Mucosa of descending colon (tissue), 3 donors: Measurements from ENCODE around the gene AKAP12. TPM values are rescaled to one million over a fixed set of nuclear protein-coding genes. Genes with fewer than 3 reads are reported as not detected.
"Not testable (repeated sequence)": the region's sequence is repeated elsewhere in the genome, so short reads cannot be mapped to it uniquely, and the experiment has no call there.

Experiments used
- ATAC-seq: fragments of 200-7000 bp; cut with Tn5 transposase; one replicate; pipeline ENCODE4 v1.9.1; 2020; ENCODE audit warnings: mild to moderate bottlenecking, moderate library complexity
- DNase-seq, 3 donors: peaks; one replicate each; pipeline ENCODE4 v3.0.0-alpha.2; 2020
- H3K36me3 ChIP-seq: fragments of 200-600 bp; one replicate; pipeline ENCODE4 v1.8.0; 2021; ENCODE audit warnings: low read depth, mild to moderate bottlenecking
- H3K4me1 ChIP-seq: fragments of 200-600 bp; one replicate; pipeline ENCODE4 v1.8.0; 2021; ENCODE audit warnings: low read depth, mild to moderate bottlenecking
- H3K4me3 ChIP-seq: fragments of 200-600 bp; one replicate; pipeline ENCODE4 v1.8.0; 2021; ENCODE audit warnings: mild to moderate bottlenecking
- H3K9me3 ChIP-seq: fragments of 200-600 bp; one replicate; pipeline ENCODE4 v1.8.0; 2021; ENCODE audit warnings: mild to moderate bottlenecking
- CTCF ChIP-seq: fragments of 200-600 bp; IDR thresholded peaks from one replicate; pipeline ENCODE4 v1.8.0; 2022; ENCODE audit warnings: antibody characterized with exemption, mild to moderate bottlenecking
- intact Hi-C, 2 donors: fragments of 100-400 bp; cut with DNase I in 1 of 2; cut with micrococcal nuclease in 1 of 2; formaldehyde crosslinking; loops; one replicate each; pipeline versions ENCODE4 v1.11.0 to v1.11.1; 2022; cut with DNase I, micrococcal nuclease
- total RNA-seq, 3 donors: library from RNA; stranded (reverse); fragmentation: NEBNext Ultra II Directional in 2 of 3; extraction: Animal tissue kit (Norgen Biotek cat#: 25700) in 2 of 3; gene quantifications; one replicate each; pipeline versions ENCODE4 v1.2.1 to v1.2.4, GENCODE V29; 2021 to 2023
- donor health status: DM: no; HTN: no; CAD: no; lungs with moderate emphysema.
- donor health status: DM: no; HTN: no; CAD: no.
- donor health status: DM: no; HTN: yes; CAD: no.

The AKAP12 gene
- total RNA-seq, 3 donors from 2014 or later, result 6.3 to 192 (median 15.3) TPM

GRCh38 chr6:151310852-151311767 is 71.3 kb downstream of the AKAP12 start:
- H3K9me3 ChIP-seq, result no peaks in the 10 kb centered on the region
- no peaks in the 10 kb centered on the region for H3K36me3 ChIP-seq
- intact Hi-C loops, result no loop called here
- H3K4me1 ChIP-seq, result no peaks in the 10 kb centered on the region
- TF ChIP-seq CTCF, result no peak
- ATAC-seq, result no peak
- no peak for DNase-seq
- H3K4me3 ChIP-seq, result no peak overlapping the region

- no peaks in the 10 kb centered on the region for H3K9me3 ChIP-seq
- no peaks in the 10 kb centered on the region for H3K4me1 ChIP-seq
- DNase-seq (no peak), ATAC-seq (no peak)
- intact Hi-C loops, result no loop called here
- H3K4me3 ChIP-seq, result no peak overlapping the region
- TF ChIP-seq CTCF, result no peak
- no peaks in the 10 kb centered on the region for H3K36me3 ChIP-seq
Observed at GRCh38 chr6:151313066-151313491, 73.3 kb downstream of the AKAP12 start.

DNA sequence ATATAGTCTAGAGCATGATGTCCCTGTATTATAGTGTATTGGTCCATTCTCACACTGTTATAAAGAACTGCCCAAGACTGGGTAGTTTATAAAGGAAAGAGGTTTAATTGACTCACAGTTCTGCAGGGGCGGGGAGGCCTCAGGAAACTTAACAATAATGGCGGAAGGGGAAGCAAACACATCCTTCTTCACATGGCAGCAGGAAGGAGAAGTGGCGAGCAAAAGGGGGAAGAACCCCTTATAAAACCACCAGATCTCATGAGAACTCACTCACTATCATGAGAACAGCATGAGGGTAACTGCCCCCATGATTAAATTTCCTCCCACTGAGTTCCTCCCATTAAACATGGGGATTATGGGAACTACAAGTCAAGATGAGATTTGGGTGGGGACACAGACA is 75.9 kb downstream of the AKAP12 start:
- H3K4me3 ChIP-seq, H3K36me3 ChIP-seq, H3K9me3 ChIP-seq, ATAC-seq, DNase-seq, H3K4me1 ChIP-seq, intact Hi-C loops: not testable (repeated sequence)

DNA sequence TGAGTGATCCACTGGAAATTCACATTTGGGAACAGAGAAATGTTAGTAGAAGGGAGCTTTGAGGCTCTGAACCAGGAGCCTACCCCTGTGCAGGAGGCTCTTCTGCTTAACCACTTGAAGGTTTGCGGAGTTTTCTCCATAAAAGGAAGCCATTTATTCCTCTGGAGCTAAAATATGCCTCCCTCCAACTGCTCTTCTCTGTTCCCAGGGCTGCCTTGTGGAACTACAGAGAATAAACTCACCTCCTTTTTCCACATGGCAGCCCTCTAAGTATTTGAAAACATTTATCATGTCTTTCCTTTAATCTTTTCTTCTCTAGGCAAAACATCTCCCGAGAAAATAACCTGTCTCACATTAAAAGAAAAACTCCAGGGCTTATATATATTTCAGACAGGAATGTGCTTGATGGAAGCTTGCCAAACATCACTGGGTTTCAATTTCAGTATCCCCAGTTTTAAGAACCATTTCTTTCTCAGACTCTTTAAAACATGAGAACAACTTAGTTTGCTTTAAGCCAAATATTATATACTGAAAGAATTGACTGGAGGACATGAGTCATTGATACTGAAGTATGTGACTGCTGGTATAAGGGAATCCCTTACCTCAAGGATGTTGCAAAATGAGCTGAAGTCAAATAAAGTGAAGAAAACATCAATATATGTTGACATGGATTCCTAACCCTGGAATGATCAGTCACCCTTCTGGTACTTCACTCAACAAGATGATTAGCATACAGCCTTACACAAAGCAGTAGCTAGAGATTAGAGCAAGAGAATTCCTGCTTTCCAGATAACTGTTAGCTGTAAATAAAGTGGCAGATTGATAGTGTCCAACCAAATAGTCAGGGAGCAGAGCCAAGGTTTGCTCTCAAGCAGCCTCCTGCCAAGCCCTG is 77.6 kb downstream of the AKAP12 start:
- Histone ChIP-seq H3K4me3 (no peak overlapping the region), H3K4me1 (no peaks in the 10 kb centered on the region), H3K36me3 (no peaks in the 10 kb centered on the region), H3K9me3 (no peaks in the 10 kb centered on the region)
- no peak for ATAC-seq
- intact Hi-C loops, result no loop called here
- DNase-seq, result no peak
- no peak for TF ChIP-seq CTCF

- DNase-seq, result no peak
- no peak for TF ChIP-seq CTCF
- Histone ChIP-seq H3K4me1 (no peaks in the 10 kb centered on the region), H3K4me3 (no peak overlapping the region), H3K9me3 (no peaks in the 10 kb centered on the region), H3K36me3 (no peaks in the 10 kb centered on the region)
- ATAC-seq, result no peak
- intact Hi-C loops, result no loop called here
Observed at GRCh38 chr6:151317995-151318365, 78.2 kb downstream of the AKAP12 start.

GRCh38 chr6:151320140-151320539 is 80.4 kb downstream of the AKAP12 start:
- TF ChIP-seq CTCF, result no peak
- Histone ChIP-seq H3K4me1 (peaks cover 8% of the 10 kb centered on the region), H3K9me3 (no peaks in the 10 kb centered on the region), H3K36me3 (no peaks in the 10 kb centered on the region), H3K4me3 (no peak overlapping the region)
- no peak for DNase-seq
- no peak for ATAC-seq
- intact Hi-C loops, result loop anchor here (5.0 kb wide), 1 partner anchor 303 kb away; no protein-coding TSS in a partner anchor
